Sigmoid colon (tissue), 7 donors: ENCODE results near the gene SMYD5. TPM values are rescaled to one million over a fixed set of nuclear protein-coding genes. Genes with fewer than 3 reads are reported as not detected.

Source experiments
- DNase-seq: peaks from one replicate; pipeline ENCODE4 v3.0.0-alpha.2; 2019
- H3K27ac ChIP-seq, 4 donors: fragments of 200-600 bp; sonication (generic); one replicate each; pipeline ENCODE4 v1.5.1; 2016 to 2019; ENCODE audit warnings: mild to moderate bottlenecking in 1 of 4
- H3K27me3 ChIP-seq, 3 donors: fragments of 200-600 bp; sonication (generic); one replicate each; pipeline ENCODE4 v1.5.1; 2019; ENCODE audit warnings: mild to moderate bottlenecking in 1 of 3
- H3K36me3 ChIP-seq, 4 donors: fragments of 200-600 bp; sonication (generic); one replicate each; pipeline ENCODE4 v1.5.1; 2016 to 2019
- H3K4me1 ChIP-seq, 4 donors: fragments of 200-600 bp; sonication (generic); one replicate each; pipeline ENCODE4 v1.5.1; 2017 to 2019
- H3K4me3 ChIP-seq, 4 donors: fragments of 200-600 bp; sonication (generic); one replicate each; pipeline ENCODE4 v1.5.1; 2017 to 2019; ENCODE audit warnings: mild to moderate bottlenecking in 2 of 4, moderate library complexity in 1 of 4
- H3K9me3 ChIP-seq, 4 donors: fragments of 200-600 bp in 3 of 4; sonication (generic) in 3 of 4; one replicate each; pipeline versions ENCODE4 v1.5.1 to v1.6.1; 2013 to 2019
- CTCF ChIP-seq, 4 experiments: fragments of 450-650 bp in 3 of 4; fragments of 200-600 bp in 1 of 4; IDR thresholded peaks; one replicate each; pipeline ENCODE4 v1.5.1; 2016 to 2019; ENCODE audit warnings: antibody characterized with exemption in 4 of 4, mild to moderate bottlenecking in 3 of 4, moderate library complexity in 2 of 4
- EP300 ChIP-seq, 4 donors: sonication (generic); formaldehyde crosslinking; IDR thresholded peaks; one replicate each; pipeline ENCODE4 v1.6.1; 2017; ENCODE audit warnings: antibody characterized with exemption in 4 of 4
- POLR2A ChIP-seq, 2 donors: fragments of 450-650 bp; IDR thresholded peaks; one replicate each; pipeline ENCODE4 v1.6.1; 2016; ENCODE audit warnings: antibody characterized with exemption in 2 of 2, mild to moderate bottlenecking in 2 of 2, moderate library complexity in 2 of 2
- POLR2AphosphoS5 ChIP-seq, 4 donors: sonication (generic); formaldehyde crosslinking; IDR thresholded peaks; one replicate each; pipeline ENCODE4 v1.6.1; 2017; ENCODE audit warnings: antibody characterized with exemption in 4 of 4
- WGBS, 2 donors: extraction: QIAGEN DNeasy Blood & Tissue Kit; methylation state at CpG; one replicate each; pipeline ENCODE4 v1.1.7; 2013; 5-methylcytosine and 5-hydroxymethylcytosine counted together
- intact Hi-C: fragments of 100-400 bp; cut with DNase I; formaldehyde crosslinking; loops from one replicate; pipeline ENCODE4 v1.15.1; 2023
- polyA plus RNA-seq, 3 donors: library from polyadenylated mRNA; stranded (reverse); fragments of 200-250 nt; gene quantifications; one replicate each; pipeline ENCODE4 v1.2.3, GENCODE V29; 2013
- total RNA-seq, 4 donors: library from RNA; depleted of rRNA; stranded (reverse); fragments of >200 nt; gene quantifications; one replicate each; pipeline ENCODE4 v1.1.0, GENCODE V29; 2016
- donor health status: healthy with polysubstance abuse.
- donor health status: Bipolar disorder and iron deficiency.
- donor health status: healthy.

SMYD5 gene
- total and polyA plus RNA-seq, 7 donors: 5.3 to 18.2 (median 7.8) TPM

- Histone ChIP-seq H3K4me3 (peak overlapping the region; percentile 39 to 60 (median 51)), H3K4me1 (peaks cover 0 to 29% (median 27%) of the 10 kb centered on the region in 4 donors), H3K9me3 (no peaks in the 10 kb centered on the region), H3K36me3 (no peaks in the 10 kb centered on the region), H3K27me3 (peaks cover 6 to 71% (median 7%) of the 10 kb centered on the region in 3 donors), H3K27ac (peak overlapping the region; percentile 66 to 79 (median 71))
- intact Hi-C loops: loop anchor here (1.0 to 5.0 kb wide), 7 partner anchors 38 to 405 kb away; partner anchors contain the start of genes SFXN5, SMYD5 and SPR
- peak; percentile 95 for DNase-seq
- WGBS, 2 donors: 1% methylated on average over 56 of the region's 56 CpGs
- TF ChIP-seq EP300 (IDR thresholded peaks at IDR 0.05) (no peak), POLR2AphosphoS5 (IDR thresholded peaks at IDR 0.05) (peak in 3 of 4 donors; percentile 43 to 47 (median 45)), CTCF (IDR thresholded peaks at IDR 0.05) (peak; percentile 94 to 100 (median 98))
Observed at GRCh38 chr2:73176881-73177644, 37.0 kb upstream of the SMYD5 start.

GRCh38 chr2:73177645-73178255 lies 36.3 kb upstream of the SMYD5 start:
- H3K27ac ChIP-seq: peak overlapping the region in 1 of 4 donors; percentile 66
- DNase-seq: peak; percentile 63
- WGBS, 2 donors: 24% methylated on average over 12 of the region's 12 CpGs
- no peaks in the 10 kb centered on the region for H3K9me3 ChIP-seq
- H3K27me3 ChIP-seq: peaks cover 6 to 66% (median 7%) of the 10 kb centered on the region in 3 donors
- peak overlapping the region in 3 of 4 donors; percentile 46 to 60 (median 56) for H3K4me3 ChIP-seq
- H3K36me3 ChIP-seq: no peaks in the 10 kb centered on the region
- no peak for TF ChIP-seq CTCF (IDR thresholded peaks at IDR 0.05)
- no peak for TF ChIP-seq POLR2A (IDR thresholded peaks at IDR 0.05)
- no peak for TF ChIP-seq POLR2AphosphoS5 (IDR thresholded peaks at IDR 0.05)
- no peak for TF ChIP-seq EP300 (IDR thresholded peaks at IDR 0.05)
- H3K4me1 ChIP-seq: peaks cover 0 to 29% (median 27%) of the 10 kb centered on the region in 4 donors
- intact Hi-C loops: loop anchor here (1.0 to 5.0 kb wide), 7 partner anchors 37 to 405 kb away; partner anchors contain the start of genes SFXN5, SMYD5 and SPR

DNA sequence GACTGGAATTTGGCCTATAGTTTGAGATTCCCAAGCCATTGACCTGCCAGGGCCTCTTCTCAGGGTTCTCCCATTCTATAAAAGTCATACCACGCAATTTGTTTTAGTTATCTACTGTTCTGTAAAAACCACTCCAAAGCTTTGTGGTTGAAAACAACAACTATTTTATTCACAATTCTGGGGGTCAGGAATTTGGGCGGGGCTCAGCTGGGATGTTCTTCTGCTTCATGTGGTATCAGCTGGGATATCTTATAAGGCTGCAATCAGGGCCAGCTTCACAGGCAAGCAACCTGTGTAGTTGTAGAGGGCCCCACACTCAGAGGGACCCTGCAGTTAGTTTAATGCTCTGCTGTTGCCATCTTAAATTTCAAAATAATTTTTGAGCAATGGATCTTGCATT lies 28.1 kb upstream of the SMYD5 start:
- peaks cover 0 to 6% (median under 1%) of the 10 kb centered on the region in 4 donors for H3K9me3 ChIP-seq
- no peaks in the 10 kb centered on the region for H3K27me3 ChIP-seq
- no peak overlapping the region for H3K4me3 ChIP-seq
- H3K27ac ChIP-seq: no peak overlapping the region
- intact Hi-C loops: no loop called here
- WGBS, 2 donors: 92 to 96% methylated on average over 2 of the region's 2 CpGs
- no peak for DNase-seq
- no peaks in the 10 kb centered on the region for H3K4me1 ChIP-seq
- TF ChIP-seq POLR2AphosphoS5 (IDR thresholded peaks at IDR 0.05) (no peak), POLR2A (IDR thresholded peaks at IDR 0.05) (no peak), EP300 (IDR thresholded peaks at IDR 0.05) (no peak), CTCF (IDR thresholded peaks at IDR 0.05) (no peak)
- H3K36me3 ChIP-seq: no peaks in the 10 kb centered on the region

DNA sequence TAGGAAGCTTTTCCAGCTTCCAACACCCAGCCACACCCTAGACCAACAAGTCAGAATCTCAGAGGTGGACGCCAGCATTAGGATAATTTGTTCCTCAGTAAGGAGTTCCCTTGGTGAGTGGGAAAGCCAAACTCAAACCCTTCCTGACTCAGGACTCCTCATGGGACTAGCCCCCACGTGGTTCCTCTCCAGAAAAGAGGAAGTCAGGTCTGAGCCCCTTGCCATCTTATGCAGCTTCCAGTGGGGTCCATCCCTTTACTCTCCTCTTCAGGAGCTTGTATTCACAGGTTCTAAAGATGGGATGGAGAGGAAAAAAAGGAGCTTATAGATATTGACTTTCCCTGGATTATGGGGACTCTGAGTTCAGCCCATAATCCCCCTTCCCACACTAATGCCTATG lies 26.5 kb upstream of the SMYD5 start:
- Histone ChIP-seq H3K4me1 (no peaks in the 10 kb centered on the region), H3K9me3 (peaks cover 0 to 6% (median under 1%) of the 10 kb centered on the region in 4 donors), H3K36me3 (no peaks in the 10 kb centered on the region), H3K27ac (no peak overlapping the region), H3K27me3 (no peaks in the 10 kb centered on the region), H3K4me3 (no peak overlapping the region)
- intact Hi-C loops: no loop called here
- no peak for DNase-seq
- no peak for TF ChIP-seq POLR2A (IDR thresholded peaks at IDR 0.05)
- TF ChIP-seq EP300 (IDR thresholded peaks at IDR 0.05): no peak
- TF ChIP-seq POLR2AphosphoS5 (IDR thresholded peaks at IDR 0.05): no peak
- no peak for TF ChIP-seq CTCF (IDR thresholded peaks at IDR 0.05)
- WGBS, 2 donors: 32 to 43% methylated on average over 2 of the region's 2 CpGs
